HL-60 (cell line): ENCODE results near the gene TBC1D16.
"Not testable (repeated sequence)": the region's sequence is repeated elsewhere in the genome, so short reads cannot be mapped to it uniquely, and the experiment has no call there.

Experiments used
- CTCF ChIP-seq: IDR thresholded peaks from one replicate; pipeline ENCODE4 v1.5.1; 2011; ENCODE audit warnings: low read length, control low read depth, inconsistent platforms; ENCODE audit not compliant: insufficient read depth
- GABPA ChIP-seq: IDR thresholded peaks from 2 replicates; pipeline ENCODE4 v1.6.1; 2012; ENCODE audit warnings: low read depth
- POLR2AphosphoS5 ChIP-seq: IDR thresholded peaks from 2 replicates; pipeline ENCODE4 v1.6.1; 2012; ENCODE audit warnings: low read depth
- SPI1 ChIP-seq: IDR thresholded peaks from 2 replicates; pipeline ENCODE4 v1.6.1; 2012; ENCODE audit warnings: low read depth, mild to moderate bottlenecking, borderline replicate concordance
- TF ChIP-seq, protein P1 (sequence below): IDR thresholded peaks from 2 replicates; pipeline ENCODE4 v1.6.1; 2012; ENCODE audit warnings: low read depth; ENCODE audit not compliant: insufficient replicate concordance

- not testable (repeated sequence) for TF ChIP-seq CTCF, POLR2AphosphoS5, GABPA, SPI1
- TF ChIP-seq, protein P1, sequence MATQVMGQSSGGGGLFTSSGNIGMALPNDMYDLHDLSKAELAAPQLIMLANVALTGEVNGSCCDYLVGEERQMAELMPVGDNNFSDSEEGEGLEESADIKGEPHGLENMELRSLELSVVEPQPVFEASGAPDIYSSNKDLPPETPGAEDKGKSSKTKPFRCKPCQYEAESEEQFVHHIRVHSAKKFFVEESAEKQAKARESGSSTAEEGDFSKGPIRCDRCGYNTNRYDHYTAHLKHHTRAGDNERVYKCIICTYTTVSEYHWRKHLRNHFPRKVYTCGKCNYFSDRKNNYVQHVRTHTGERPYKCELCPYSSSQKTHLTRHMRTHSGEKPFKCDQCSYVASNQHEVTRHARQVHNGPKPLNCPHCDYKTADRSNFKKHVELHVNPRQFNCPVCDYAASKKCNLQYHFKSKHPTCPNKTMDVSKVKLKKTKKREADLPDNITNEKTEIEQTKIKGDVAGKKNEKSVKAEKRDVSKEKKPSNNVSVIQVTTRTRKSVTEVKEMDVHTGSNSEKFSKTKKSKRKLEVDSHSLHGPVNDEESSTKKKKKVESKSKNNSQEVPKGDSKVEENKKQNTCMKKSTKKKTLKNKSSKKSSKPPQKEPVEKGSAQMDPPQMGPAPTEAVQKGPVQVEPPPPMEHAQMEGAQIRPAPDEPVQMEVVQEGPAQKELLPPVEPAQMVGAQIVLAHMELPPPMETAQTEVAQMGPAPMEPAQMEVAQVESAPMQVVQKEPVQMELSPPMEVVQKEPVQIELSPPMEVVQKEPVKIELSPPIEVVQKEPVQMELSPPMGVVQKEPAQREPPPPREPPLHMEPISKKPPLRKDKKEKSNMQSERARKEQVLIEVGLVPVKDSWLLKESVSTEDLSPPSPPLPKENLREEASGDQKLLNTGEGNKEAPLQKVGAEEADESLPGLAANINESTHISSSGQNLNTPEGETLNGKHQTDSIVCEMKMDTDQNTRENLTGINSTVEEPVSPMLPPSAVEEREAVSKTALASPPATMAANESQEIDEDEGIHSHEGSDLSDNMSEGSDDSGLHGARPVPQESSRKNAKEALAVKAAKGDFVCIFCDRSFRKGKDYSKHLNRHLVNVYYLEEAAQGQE: not testable (repeated sequence)
These were observed 79.3 kb downstream of the TBC1D16 start for GRCh38 chr17:79956441-79956735.
